B cell (primary cell): ENCODE data around the gene MTSS2.

Source experiments
- CTCF ChIP-seq: fragments of 200-600 bp; IDR thresholded peaks from one replicate; pipeline ENCODE4 v1.8.0; 2022; ENCODE audit warnings: antibody characterized with exemption, mild to moderate bottlenecking
- EZH2 ChIP-seq: IDR thresholded peaks from 2 replicates; pipeline ENCODE4 v1.6.1; 2012; ENCODE audit warnings: borderline replicate concordance, low read depth, mild to moderate bottlenecking, moderate library complexity, low read length; ENCODE audit not compliant: insufficient read depth, poor library complexity, severe bottlenecking

- no peak for TF ChIP-seq CTCF
- TF ChIP-seq EZH2, result no peak
These were observed 24.1 kb upstream of the MTSS2 start for GRCh38 chr16:70709942-70710341.
